Stimulated activated CD4-positive, alpha-beta T cell treated with anti-CD3 and anti-CD28 coated beads, Interleukin-1b, Interleukin-23, amount 100 ng/mL, for 48 hours (primary cell): Measurements from ENCODE around the gene RPS5.
A peak's percentile ranks its signal among the peaks of the same experiment; 100 is the strongest.
"Not testable (repeated sequence)": the region's sequence is repeated elsewhere in the genome, so short reads cannot be mapped to it uniquely, and the experiment has no call there.

Experiments
- DNase-seq: peaks from one replicate; pipeline ENCODE4 v3.0.0-alpha.2; 2020

RPS5 gene

DNA sequence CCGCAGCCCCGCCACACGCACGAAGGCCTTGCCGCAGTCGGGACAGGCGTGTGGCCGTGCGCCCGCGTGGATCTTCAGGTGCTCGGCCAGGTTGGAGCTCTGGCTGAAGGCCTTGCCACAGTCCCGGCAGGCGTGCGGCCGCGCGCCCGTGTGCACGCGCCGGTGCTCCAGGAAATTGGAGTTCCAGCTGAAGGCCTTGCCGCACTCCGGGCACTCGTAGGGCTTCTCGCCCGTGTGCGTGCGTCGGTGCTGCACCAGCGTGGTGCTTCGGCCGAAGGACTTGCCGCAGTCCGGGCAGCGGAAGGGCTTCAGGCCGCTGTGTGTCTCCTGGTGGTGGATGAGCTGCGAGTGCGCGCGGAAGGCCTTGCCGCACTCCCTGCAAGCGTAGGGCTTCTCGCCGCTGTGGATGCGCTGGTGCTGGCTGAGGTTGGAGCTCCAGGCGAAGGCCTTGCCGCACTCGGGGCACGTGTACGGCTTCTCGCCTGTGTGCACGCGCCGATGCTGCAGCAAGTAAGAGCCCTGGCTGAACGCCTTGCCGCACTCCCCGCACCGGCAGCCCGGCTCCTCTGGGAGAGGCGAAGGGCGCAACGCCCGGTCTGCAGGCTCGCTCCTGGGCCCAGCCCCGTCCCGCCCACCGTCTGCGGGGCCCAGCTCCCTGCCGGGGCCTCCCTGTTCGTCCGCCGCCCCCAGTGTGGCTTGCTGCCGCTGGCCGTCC lies 30.1 kb upstream of the RPS5 start:
- no peak for DNase-seq

DNA sequence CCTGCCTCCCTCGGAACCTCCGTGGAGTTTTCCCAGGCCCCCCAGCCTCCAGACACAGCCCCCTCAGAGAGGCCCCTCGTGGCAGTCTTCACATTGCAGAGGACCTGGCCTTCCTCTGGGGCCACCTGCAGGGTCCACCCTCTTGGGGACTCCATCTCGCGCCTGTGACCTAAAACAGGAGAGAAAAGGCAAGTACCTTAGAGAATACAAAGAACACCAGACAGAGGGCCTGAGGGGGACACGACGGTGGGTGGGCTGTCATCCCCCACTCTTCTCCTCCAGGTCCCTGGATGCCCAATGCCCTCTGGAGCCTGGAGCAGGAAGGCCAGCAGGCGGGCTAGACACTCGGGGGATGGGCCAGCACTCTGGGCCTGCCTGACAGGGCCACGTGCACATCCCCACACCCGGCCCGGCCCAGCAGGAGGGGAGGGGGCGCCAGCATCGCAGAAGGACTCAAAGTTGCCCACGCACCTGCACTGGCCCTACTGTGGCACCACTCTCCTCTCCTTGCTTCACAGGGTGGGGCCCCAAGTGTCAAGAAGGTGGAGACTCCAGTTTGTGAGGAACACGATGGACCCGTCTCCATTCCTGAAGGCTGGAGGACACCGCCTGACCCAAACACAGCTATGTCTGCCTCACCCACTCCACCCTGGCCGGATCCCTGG lies 29.5 kb upstream of the RPS5 start:
- DNase-seq: no peak

DNA sequence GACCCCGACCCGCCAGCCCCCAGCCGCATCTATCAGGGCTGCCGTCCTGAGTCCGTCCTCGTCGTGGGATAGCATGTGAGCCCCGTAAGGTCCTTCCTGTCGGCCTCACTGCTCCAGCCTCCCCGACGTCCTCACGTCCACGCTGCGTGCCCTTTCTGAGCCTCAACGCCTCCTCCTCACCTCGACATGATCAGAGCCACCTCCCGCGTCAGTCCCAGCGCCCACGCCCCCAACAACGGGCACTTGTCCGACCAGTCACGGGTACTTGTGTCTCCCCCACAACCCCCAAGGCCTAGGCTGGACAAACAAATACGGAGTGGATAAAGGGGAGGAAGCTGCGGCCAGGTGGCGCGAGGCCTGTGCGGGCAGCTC lies 25.2 kb upstream of the RPS5 start:
- DNase-seq: peak; percentile 68

DNA sequence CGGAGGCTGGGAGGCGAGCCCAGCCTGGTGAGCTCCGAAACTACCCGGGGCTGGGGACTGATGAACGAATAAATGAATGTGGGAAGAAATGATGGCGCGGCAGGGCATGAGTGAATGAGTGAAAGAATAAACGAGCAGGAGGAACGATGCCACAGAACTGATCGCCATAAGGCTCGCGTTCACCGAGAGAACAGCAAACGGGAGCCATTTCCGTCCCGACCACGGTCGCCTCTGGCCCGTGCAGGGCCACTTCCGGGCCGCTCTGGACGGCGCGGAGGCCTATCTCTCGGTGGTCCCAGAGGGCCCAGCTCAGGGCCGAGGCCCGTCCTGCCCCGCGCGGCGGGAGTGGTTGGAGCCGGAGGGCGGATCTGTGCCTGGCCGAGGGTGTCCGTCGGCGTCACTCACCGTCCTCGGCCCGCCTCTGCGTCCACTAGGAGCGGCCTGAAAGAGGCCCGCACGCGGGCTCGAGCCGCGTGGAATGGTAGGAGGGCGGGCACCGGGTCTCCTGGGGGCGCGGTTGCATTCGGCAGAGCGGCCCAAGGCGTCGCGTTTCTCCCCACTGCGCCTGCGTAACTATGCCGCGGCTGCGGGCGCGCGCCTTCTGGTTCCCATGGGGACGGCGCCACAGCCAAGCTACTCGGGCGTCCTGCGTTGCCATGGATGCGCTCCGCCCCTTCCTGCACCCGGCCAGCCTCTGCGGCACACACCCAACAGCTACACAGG lies 24.6 kb upstream of the RPS5 start, which contains the start of gene ZNF497:
ZNF497 (minus strand) TSS at position 480 of the 723 bp plus-strand sequence. CDS start 5,116 bp downstream, outside the sequence.
- peak; percentile 97 for DNase-seq

DNA sequence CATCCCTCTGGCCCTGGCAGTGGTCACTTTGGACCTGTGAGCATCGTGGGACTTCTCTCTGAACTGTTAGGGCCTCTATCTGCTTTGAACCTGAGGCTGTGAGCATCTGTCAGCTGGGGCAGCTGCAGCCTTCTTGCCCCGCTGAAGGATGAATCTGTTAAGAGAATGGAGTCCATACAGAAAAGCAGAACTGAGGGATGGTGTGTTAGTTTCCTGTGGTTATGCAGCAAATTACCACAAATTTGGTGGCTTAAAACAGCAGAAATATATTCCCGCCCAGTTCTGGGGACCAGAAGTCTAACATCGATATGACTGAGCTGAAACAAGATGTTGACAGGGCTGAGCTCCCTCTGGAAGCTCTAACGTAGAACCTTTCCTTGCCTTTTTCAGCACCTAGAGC lies 22.9 kb upstream of the RPS5 start:
- DNase-seq: no peak

GRCh38 chr19:58366585-58367430 lies 20.3 kb upstream of the RPS5 start:
- no peak for DNase-seq

- DNase-seq: no peak
Observed at GRCh38 chr19:58367698-58368454, 19.2 kb upstream of the RPS5 start.

DNA sequence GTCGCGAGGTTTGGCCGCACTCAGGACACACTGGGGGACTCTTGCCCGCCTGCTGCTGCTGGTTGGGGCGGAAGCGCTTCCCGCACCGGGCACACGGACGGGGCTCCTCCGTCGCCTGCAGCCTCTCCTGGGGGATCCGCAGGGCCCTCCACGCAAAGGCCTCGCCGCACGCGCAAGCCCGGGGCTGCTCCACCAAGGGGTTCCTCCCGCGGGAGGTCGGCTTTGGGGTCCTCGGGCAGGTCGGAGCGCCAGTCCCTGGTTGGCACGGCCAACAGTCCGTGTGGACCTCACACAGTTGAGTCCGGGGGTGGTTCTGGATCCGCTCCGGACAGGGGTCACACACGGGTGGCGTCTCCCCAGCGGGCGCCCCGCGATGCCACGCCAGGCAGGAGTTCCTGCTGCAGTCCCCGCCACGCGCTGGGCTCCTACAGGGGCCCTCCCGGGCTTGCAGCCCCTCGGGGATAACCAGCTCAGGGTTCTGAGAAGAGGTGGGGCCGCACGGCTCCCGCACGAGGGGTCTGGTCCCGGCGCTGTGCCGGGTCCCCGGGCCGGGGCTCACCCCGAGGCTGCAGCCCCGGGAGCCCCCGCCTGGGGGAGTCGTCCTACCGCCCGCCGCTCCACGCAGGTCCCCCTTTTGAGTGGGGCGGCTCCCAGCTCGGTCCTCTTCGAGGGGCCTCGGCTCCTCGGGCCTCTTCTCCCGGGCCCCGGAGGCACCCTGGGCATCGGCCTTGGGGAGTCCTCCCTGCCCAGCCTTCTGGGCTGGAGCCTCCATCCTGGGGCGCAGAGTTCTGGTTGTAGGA lies 18.3 kb upstream of the RPS5 start:
- DNase-seq: no peak

DNA sequence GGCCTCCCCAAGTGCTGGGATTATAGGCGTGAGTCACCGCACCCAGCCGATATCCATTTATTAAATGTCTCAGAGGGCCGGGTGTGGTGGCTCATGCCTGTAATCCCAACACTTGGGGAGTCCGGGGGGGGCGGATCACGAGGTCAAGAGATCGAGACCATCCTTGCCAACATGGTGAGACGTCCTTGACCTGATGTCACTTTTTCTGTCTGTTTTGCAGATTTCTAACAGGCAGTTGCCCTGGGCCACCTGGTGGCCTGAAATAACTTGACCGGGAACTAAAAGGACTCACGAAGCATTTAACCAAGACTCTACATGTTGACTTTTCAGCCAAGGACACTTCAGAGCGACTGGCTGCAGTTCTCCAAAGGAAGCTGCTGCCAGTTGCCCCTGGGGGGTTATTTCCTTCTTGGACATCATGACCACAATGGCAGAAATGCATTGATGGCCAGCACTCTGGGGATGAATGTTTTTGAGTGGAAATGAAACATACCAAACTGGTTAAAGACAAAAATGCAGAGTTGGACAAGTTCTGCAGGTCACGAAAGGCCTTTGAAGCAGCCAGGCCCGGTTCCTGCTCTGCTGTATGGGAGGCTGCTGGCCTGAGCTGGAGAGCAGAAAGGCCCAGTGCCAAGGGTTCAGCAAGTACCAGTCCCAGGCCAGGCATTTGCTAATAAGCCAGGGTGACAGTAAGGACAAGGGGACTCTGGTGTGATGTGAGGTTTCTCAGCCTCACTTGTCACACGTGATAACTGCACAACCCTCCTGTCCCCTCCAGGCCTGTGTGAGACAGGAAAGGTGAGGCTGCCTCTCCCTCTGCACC lies 14.5 kb upstream of the RPS5 start:
- DNase-seq: no peak

GRCh38 chr19:58374200-58374599 lies 12.9 kb upstream of the RPS5 start:
- no peak for DNase-seq

DNA sequence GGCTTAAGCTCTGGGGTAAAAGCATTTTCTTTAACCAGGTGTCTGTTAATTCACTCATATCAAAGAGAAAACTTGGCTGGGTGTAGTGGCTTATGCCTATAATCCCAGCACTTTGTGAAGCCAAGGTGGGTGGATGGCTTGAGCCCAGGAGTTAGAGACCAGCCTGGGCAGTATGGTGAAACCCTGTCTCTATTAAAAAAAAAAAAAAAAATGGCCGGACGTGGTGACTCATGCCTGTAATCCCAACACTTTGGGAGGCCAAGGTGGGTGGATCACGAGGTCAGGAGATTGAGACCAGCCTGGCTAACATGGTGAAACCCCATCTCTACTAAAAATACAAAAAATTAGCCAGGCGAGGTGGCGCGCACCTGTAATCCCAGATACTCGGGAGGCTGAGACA lies 10.3 kb upstream of the RPS5 start:
- DNase-seq: not testable (repeated sequence)

DNA sequence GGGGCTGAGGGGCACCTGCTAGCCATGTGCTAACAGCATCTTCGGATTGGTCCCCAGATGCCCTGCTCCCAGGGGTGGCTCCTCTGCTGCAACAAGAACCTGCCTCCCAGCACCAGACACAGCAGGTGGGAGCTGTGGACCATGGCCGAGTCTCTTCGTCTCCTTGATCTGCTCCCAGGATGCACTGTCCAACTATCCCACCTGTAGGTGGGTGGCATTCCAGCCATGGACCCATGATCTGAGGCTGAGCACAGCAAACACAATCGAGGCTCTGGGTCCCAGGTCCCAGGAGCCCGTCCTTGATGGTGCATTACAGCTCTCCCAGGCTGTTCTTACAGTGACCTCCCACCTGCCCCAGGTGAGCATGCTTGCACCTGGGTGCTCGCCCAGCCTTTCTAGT lies 7.8 kb upstream of the RPS5 start:
- no peak for DNase-seq

DNA sequence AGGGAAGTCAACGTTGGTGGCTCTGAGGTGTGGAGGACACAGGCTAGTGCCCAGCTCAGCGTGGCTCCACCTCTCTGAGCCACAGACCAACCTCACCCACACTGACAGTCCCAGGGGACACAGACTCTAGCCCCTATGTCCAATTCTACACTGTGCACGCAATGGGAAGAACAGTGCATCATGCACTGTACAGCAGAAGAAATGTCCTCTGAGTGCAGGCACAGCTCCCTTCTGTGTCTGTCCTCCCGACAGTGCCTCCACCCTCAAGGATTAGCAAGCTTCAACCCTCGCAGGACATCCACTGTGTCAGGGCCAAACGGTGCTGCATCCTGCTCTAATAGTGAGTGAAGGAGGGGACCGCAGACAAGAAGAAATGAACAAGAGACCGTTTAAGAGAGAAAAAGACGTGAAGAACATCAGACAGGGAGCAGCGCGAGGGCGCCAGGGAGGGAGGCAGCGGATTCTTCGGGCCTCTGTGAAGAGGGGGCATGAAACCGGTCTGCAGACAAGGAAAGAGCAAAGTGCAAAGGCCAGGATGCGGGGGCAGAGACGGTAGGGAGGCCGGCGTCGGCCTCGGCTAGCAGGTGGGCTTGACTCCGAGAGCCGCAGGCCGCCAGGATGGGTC lies 6.9 kb upstream of the RPS5 start:
- no peak for DNase-seq

GRCh38 chr19:58380662-58381459 lies 6.2 kb upstream of the RPS5 start, which contains the start of gene ZNF837:
ZNF837 (minus strand) TSS chr19:58381030; CDS start chr19:58369332, 11,698 bp downstream.
- DNase-seq: peak; percentile 99

DNA sequence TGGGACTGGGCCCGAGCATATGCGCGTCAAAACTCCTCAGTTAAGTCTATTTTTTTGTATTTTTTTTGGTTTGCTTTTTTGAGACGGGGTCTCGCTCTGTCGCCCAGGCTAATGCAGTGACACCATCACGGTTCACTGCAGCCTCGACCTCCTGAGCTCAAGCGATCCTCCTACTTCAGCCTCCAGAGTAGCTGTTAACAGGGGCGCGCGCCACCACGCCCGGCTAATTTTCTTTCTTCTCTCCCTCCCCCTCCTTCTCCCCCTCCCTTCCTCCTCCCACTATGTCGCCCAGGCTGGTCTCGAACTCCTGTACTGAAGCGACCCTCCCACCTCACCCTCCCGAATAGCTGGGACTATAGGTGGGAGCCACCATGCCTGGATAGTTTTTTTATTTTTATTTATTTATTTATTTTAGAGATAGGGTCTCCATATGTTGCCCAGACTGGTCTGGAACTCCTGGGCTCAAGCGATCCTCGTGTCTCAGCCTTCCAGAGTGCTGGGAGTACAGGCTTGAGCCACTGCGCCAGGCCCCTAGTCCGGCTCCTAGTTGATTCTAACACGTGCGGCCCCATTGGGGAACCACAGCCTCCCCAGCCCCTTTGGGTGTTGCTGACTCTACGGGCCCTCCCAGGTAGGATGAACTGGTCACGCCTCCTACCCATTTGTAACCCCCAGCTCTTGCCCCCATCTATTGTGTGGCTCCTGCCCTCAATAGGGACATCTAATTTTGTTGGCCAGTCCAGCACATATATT lies 5.4 kb upstream of the RPS5 start:
- no peak for DNase-seq

GRCh38 chr19:58382997-58383603 lies 4.0 kb upstream of the RPS5 start:
- DNase-seq: no peak

DNA sequence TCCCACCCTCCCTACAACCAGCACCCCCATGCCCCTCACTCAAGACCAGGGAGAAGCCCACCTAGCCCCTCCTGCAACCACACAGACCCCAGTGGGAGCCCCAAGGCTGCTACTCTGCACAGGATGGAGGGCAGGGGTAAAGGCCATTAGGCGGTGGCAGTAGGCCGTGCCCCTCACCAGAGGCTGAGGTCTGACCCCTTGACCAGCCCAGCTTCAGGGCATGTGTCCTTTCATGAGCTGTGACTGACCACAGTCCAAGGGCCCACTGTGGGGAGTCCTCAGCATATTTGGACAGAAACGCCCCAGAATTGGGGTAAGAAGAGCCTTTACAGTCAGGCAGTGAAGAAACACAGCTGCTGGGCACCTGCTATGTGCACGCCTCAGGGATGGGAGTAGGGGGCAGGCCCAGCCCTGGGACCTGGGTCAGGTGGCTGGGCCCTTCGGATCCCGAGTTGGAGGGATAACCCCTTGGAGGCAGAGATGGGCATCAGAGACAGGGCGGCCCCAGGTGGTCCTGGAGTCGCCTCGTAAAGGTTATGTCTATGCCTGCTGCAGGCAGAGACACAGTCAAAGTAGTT lies 1.7 kb upstream of the RPS5 start:
- no peak for DNase-seq
